Measurements from ENCODE around the gene MAP2K5.

DNA sequence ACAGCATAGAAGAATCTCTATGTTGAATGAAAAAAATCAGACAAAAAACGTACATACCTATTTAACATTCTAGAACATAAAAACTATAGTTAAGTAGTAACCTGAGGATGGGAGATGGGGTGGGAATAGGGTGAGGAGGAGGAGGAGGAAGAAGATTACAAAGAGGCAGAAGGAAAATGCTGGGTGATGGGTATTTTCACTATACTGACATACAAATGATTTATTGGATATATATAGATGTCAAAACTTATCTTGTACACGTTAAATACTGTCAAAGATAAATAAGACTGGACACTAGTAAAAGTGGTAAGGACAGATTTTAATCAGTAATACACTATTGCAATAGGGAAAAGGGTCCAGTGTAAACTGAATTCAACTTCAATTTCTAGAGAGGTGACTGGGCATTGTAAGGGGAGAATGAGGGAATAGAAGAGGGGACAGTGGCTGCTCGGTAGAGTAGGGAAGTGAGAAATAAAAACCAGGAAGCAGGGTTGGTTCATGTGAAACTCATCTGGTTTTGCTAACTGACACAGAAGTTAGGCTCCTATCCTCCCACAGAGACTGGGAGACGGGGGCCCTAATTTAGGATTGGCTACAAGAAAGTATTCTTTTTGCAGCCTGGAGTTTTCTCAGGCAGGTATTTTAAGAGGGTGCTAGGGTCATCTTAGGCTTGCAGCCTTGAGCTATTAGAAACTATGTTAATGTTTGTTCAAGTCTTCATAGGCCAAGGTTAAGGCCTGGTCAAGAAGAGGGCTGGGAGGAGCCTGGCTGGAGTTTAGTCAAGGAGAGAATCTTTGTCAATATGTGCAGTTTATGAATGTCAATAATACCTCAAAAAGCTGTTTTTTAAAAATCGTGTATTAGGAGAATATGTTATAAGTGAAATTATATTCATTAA lies 36.6 kb upstream of the MAP2K5 start:
- TF ChIP-seq CTCF (conservative IDR thresholded peaks at IDR 0.05) (no peak), ZFX (IDR thresholded peaks at IDR 0.05) (no peak)
